Esophagus muscularis mucosa (tissue), 3 donors: ENCODE data around the gene TRAP1.

Experiments
- POLR2A ChIP-seq: fragments of 450-650 bp; IDR thresholded peaks from one replicate; pipeline ENCODE4 v1.6.1; 2017; ENCODE audit warnings: antibody characterized with exemption, moderate library complexity, mild to moderate bottlenecking, low read depth
- TF ChIP-seq, protein P1 (sequence below), 3 experiments: fragments of 200-600 bp in 2 of 3; fragments of 450-650 bp in 1 of 3; sonication (generic) in 2 of 3; IDR thresholded peaks; one replicate each; pipeline ENCODE4 v1.5.1; 2017 to 2019; ENCODE audit warnings: antibody characterized with exemption in 3 of 3, mild to moderate bottlenecking in 2 of 3, moderate library complexity in 1 of 3

DNA sequence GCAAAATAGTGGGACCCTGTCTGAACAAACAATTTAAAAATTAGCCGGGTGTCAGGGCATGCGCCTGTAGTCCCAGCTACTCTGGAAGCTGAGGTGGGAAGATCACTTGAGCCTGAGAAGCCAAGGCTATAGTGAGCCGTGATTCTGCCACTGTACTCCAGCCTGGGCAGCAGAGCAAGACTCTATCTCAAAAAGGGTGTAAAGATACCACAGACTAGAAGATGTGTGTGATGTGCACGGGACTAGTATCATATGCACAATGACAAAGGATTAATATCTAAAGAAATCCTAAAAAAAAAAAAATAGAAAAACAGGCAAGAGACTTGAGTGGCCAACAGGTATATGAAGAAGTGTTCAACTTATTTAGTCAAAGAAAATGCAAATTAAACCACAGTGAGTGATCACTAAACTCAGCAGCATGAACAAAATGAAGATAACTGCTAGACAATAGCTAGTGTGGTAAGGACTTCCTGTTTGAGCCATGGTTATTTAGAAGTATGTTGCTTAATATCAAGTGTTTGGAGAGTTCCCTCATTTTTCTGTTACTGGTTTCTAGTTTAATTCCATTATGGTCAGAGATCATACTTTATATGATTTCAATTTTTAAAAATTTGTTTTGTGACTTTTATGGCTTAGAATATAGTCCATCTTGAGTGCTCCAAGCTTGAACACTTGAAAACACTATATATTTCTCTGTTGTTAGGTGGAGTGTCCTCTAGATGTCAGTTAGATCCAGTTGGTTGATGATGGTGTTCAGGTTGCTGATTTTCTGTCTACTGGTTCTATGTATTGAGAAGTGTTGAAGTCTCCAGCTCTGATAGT lies 91.2 kb downstream of the TRAP1 start:
- TF ChIP-seq, protein P1, sequence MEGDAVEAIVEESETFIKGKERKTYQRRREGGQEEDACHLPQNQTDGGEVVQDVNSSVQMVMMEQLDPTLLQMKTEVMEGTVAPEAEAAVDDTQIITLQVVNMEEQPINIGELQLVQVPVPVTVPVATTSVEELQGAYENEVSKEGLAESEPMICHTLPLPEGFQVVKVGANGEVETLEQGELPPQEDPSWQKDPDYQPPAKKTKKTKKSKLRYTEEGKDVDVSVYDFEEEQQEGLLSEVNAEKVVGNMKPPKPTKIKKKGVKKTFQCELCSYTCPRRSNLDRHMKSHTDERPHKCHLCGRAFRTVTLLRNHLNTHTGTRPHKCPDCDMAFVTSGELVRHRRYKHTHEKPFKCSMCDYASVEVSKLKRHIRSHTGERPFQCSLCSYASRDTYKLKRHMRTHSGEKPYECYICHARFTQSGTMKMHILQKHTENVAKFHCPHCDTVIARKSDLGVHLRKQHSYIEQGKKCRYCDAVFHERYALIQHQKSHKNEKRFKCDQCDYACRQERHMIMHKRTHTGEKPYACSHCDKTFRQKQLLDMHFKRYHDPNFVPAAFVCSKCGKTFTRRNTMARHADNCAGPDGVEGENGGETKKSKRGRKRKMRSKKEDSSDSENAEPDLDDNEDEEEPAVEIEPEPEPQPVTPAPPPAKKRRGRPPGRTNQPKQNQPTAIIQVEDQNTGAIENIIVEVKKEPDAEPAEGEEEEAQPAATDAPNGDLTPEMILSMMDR (IDR thresholded peaks at IDR 0.05), result no peak
- TF ChIP-seq POLR2A, result no peak
